Stimulated activated CD8-positive, alpha-beta memory T cell treated with anti-CD3 and anti-CD28 coated beads, Interleukin-7, amount 100 ng/mL, for 4 hours (primary cell): ENCODE measurements around the gene NEAT1.

Experiments
- DNase-seq, 2 donors: peaks; one replicate each; pipeline ENCODE4 v3.0.0-alpha.2; 2020; ENCODE audit warnings: low read depth in 2 of 2

Gene NEAT1

GRCh38 chr11:65479184-65480145 is 56.9 kb downstream of the NEAT1 start:
- DNase-seq: no peak

- DNase-seq: no peak
These were observed 59.8 kb downstream of the NEAT1 start for GRCh38 chr11:65482306-65482850.

GRCh38 chr11:65485920-65486219 is 63.3 kb downstream of the NEAT1 start:
- DNase-seq: no peak

- no peak for DNase-seq
These were observed 64.2 kb downstream of the NEAT1 start for GRCh38 chr11:65486570-65487466.

- DNase-seq: peak in 1 of 2 donors; percentile 38
These were observed 65.1 kb downstream of the NEAT1 start for GRCh38 chr11:65487467-65488272.

GRCh38 chr11:65488273-65489034 is 65.9 kb downstream of the NEAT1 start:
- DNase-seq: no peak

GRCh38 chr11:65489035-65489705 is 66.6 kb downstream of the NEAT1 start:
- DNase-seq: no peak

GRCh38 chr11:65489706-65490320 is 67.2 kb downstream of the NEAT1 start:
- no peak for DNase-seq

- DNase-seq: no peak
These were observed 68.5 kb downstream of the NEAT1 start for GRCh38 chr11:65491163-65491465.

- DNase-seq: no peak
These were observed 69.2 kb downstream of the NEAT1 start for GRCh38 chr11:65491614-65492386.

GRCh38 chr11:65492387-65492636 is 69.7 kb downstream of the NEAT1 start:
- no peak for DNase-seq

- no peak for DNase-seq
These were observed 70.2 kb downstream of the NEAT1 start for GRCh38 chr11:65492637-65493366.

GRCh38 chr11:65493367-65494176 is 71.0 kb downstream of the NEAT1 start:
- DNase-seq: no peak
